HG02840 (cell line): Measurements from ENCODE around the gene SERTM1.

Experiments used
- ATAC-seq: cut with Tn5 transposase; IDR thresholded peaks from one replicate; pipeline ENCODE4 v1.9.1; 2021; ENCODE audit warnings: mild to moderate bottlenecking, moderate library complexity, moderate number of reproducible peaks; ENCODE audit not compliant: unreplicated experiment, low FRiP score

SERTM1 gene

GRCh38 chr13:36709136-36709890, 35.5 kb downstream of the SERTM1 start:
- ATAC-seq: no peak

DNA sequence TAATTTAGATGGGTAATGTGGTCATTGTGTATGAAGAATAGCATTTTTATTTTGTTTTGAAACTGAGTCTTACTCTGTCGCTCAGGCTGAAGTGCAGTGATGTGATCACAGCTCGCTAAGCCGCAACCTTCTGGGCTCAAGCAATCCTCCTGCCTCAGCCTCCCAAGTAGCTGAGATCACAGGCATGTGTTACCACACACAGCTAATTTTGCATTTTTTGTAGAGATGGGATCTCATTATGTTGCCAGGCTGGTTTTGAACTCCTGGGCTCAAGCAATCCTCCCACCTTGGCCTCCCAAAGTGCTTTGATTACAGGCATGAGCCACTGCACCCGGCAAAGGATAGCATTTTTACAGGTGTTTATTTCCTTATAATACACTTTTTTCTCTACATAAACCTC, 36.6 kb downstream of the SERTM1 start:
- no peak for ATAC-seq

DNA sequence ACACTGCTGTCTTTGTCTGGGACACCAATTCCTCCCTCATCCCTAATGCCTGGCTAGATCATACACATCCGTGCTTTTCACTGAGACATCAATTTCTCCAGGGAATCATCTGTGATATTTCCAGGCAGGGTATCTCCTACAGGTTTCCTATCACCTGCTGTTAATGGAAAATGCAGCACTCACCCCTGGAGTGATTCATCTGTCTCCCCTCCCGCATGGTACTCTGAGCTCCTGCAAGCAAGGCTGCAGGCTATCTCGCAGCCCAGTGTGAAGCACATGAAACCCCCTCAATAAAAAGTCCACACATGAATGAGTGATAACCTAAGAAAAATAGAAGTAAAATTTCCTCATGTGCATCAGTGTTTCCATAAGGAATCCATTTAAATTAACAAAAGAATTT, 38.5 kb downstream of the SERTM1 start:
- ATAC-seq: no peak

- ATAC-seq: no peak
These were observed 39.0 kb downstream of the SERTM1 start for GRCh38 chr13:36712770-36713169.

DNA sequence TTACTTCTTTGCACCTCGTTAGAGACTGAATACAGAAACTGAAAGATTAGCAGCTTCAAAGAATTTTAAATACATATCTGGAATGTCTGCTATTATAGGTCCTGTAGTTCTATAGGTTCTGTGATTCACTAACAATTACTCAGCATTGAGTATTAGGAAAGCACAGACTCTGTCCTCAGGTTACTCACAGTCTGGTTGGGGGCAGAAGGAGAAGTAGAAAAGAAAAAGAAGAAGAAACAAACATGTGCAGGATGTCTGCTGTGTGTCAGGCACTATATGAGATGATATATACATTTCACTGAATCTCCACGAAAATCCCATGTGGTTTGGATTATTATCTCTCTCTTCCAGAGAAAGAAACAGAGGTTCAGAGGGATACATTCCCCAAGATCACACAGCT, 40.1 kb downstream of the SERTM1 start:
- ATAC-seq: no peak

DNA sequence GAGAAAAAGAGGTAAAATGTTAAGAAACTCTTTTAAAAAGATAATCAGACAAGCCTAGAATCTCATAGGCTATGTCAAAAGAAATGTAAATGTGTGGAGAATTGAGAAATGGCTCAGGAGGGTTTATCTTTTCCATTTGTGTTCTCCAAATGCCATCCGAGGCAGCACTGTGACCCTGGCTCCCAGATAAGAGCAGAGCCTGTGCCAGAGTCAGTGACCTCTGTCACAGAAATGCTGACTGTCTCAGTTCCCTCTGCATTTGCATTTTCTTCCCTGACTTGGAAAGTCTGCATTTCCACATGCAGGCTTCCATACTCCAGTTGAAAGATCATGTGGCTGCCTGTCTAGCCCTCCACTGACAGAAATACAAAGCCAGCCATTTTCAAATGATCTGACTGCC, 42.0 kb downstream of the SERTM1 start:
- ATAC-seq: no peak

DNA sequence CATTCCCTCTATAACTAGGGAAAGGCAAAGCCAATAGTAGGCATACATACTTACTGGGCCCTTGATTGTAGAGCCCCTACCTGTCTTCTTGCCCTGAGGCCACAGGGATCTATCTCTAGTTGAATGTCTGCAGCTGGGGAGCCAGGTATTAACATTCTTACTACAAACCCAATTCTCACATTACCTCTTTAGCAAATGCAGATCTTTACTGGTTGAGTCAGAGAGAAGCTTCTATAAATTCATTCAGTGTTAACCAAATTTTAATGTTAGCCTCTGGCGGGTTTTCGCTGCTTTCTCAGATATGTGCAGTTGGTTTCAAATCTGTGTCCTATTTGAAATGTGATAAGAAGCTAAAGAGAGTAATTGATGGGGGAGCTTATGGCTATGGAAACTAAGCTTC, 43.2 kb downstream of the SERTM1 start:
- no peak for ATAC-seq

GRCh38 chr13:36717966-36718545, 44.2 kb downstream of the SERTM1 start:
- ATAC-seq: no peak

DNA sequence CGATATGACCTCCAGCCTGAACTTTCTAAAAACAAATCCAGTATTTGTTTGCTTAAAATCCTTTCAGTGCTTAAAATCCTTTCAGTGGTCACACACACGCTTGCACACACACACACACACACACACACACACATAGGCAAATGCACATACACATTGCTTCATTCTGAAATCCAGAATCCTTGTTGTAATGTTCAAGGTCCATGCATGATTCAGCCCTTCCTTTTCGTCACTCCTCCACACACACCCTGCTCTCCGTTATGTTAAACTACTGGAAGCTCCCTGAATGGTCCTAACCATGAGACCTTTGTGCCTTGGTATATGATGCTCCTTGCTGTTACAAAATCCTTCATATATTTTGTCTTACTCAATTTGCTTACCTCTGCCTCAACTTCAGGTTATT, 44.9 kb downstream of the SERTM1 start:
- ATAC-seq: no peak

GRCh38 chr13:36724141-36724540, 50.3 kb downstream of the SERTM1 start:
- no peak for ATAC-seq

DNA sequence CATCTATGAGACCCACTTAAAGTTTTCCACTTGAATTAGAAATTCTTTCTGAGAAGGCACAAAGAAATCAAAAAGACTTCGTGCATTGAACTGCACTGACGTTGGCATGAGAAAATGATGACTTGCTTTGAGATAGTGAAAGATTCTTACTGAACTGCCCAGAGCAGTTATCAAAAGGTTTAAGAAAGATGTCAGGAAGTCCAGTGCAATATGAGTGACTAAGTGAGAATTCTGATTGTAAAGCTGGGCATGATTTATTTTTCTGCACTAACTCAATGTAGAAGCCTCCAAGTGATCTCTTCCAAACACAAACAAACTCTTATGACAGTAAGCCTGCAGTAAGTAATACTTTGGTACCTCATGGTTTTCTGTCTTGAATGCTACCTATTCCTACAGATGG, 52.1 kb downstream of the SERTM1 start:
- ATAC-seq: no peak

DNA sequence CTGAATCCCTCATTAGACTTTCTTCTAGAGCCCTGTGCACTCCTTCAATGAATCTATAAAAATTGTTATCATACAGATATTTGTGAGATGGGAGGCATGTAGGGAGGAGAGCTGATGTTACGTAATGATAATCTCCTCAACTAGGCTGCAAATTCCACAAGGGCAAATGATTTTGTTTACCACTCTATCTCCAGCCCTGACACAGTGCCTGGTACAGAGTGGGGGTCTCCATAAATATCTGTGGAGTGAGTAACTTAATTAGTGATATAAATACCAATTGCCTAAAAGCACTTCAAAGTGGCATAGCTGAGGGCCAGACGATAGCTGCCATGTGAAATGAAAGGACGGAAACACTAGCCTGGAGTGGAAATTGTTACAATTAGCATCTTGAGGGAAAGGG, 54.2 kb downstream of the SERTM1 start:
- ATAC-seq: no peak

- ATAC-seq: no peak
These were observed 62.4 kb downstream of the SERTM1 start for GRCh38 chr13:36736119-36736726.

DNA sequence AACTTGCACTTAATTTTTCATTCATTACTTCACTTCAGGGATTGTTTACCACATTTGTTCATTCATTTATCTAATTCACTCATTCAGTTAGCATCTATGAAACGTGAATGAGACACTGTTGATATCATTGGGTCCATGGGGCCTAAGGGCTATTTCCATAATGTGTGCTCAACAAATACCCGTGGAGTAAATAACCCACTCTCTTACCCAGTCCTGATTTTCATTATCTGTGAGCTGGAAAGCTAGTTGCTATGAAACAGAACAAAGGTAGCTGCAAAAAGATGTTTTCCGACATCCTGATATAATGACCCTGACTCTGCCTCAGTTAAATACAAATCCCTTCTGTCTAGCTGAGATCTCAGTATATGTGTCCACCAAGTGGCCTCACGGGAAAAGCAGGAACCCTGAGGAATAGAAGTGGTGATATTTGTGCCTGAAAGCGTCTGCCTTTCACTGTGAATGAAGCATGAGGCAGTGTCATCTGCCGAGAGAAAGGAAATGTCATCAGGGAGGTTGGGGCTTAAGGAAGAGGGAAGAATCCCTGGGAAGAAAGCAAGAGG, 63.8 kb downstream of the SERTM1 start:
- no peak for ATAC-seq

DNA sequence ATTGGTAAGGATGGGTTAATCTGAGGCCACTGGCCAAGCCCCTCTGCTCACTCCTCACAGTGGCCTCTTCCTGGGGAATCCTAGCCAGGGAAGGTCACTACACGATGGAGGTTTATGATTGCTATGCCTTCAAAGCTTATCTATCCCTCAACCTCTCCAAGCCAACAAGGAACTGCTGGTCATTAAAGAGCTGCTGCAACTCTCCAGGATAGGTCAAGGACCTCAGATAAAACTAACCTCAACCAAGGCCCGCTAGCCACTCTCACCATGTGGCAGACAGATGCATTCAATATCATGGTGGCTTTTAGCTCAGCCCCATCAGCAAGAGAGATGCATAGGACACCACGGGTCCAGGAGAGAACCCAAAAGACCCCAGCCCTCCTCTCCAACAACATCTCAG, 71.6 kb downstream of the SERTM1 start:
- ATAC-seq: no peak

GRCh38 chr13:36746051-36746450, 72.2 kb downstream of the SERTM1 start:
- no peak for ATAC-seq
